ENCODE results near the gene NCOA1. TPM values are rescaled to one million over a fixed set of nuclear protein-coding genes. Genes with fewer than 3 reads are reported as not detected.
"Not testable (repeated sequence)": the region's sequence is repeated elsewhere in the genome, so short reads cannot be mapped to it uniquely, and the experiment has no call there.

The NCOA1 gene
- total RNA-seq, 1 donor from 2014 or later, result 3.4 TPM

DNA sequence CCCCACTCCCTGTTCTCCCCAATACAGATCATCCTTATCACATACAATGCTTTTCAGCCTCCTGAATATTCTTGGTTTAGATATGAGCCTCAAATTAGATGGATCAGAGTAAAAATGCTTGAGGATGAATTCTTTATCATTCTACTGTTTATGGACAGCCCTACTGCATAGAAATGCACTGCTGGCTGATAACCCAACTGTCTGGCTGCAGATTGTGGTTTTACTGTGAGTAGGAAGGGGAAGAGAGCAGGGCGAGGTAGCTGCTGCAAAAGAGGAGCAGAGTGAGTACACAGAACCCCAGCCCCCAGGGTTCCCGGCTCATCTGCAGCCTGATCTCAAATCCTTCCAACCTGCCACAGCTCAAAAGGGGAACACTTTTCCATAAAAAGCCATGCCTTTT, 29.4 kb upstream of the NCOA1 start:
- H3K36me3 ChIP-seq (ENCODE audit: control insufficient read depth, insufficient read depth, low read length), result no peaks in the 10 kb centered on the region
- no peak overlapping the region for H3K4me3 ChIP-seq (ENCODE audit: low read depth, low read length)
- FAIRE-seq (no peak), DNase-seq (ENCODE audit: low read depth) (no peak)
- H3K27me3 ChIP-seq (ENCODE audit: control insufficient read depth, insufficient read depth, low read length), result no peaks in the 10 kb centered on the region
- TF ChIP-seq, protein P1, sequence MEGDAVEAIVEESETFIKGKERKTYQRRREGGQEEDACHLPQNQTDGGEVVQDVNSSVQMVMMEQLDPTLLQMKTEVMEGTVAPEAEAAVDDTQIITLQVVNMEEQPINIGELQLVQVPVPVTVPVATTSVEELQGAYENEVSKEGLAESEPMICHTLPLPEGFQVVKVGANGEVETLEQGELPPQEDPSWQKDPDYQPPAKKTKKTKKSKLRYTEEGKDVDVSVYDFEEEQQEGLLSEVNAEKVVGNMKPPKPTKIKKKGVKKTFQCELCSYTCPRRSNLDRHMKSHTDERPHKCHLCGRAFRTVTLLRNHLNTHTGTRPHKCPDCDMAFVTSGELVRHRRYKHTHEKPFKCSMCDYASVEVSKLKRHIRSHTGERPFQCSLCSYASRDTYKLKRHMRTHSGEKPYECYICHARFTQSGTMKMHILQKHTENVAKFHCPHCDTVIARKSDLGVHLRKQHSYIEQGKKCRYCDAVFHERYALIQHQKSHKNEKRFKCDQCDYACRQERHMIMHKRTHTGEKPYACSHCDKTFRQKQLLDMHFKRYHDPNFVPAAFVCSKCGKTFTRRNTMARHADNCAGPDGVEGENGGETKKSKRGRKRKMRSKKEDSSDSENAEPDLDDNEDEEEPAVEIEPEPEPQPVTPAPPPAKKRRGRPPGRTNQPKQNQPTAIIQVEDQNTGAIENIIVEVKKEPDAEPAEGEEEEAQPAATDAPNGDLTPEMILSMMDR (IDR thresholded peaks at IDR 0.05; ENCODE audit: insufficient read depth, low read length, severe bottlenecking), result no peak

DNA sequence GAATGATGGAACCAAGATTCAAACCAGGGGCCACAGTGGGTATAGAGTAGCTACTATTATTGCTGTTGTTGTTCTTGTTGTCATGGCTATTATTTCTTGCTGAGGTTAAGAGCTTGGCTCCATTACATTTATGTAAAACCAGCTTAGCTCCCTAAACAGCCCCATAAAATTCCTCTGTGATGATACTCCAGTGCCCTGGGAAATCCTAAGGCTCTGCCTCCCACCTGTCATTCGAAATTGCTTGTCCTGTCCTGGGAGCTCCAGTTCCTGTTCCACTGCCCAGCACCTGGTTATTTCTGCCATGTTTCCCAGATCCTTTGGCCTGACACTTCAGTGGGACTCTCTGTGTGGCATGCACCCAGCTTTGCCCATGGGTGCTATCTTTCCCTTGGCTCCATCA, 27.8 kb upstream of the NCOA1 start:
- H3K4me3 ChIP-seq (ENCODE audit: low read depth, low read length), result no peak overlapping the region
- no peaks in the 10 kb centered on the region for H3K27me3 ChIP-seq (ENCODE audit: control insufficient read depth, insufficient read depth, low read length)
- H3K36me3 ChIP-seq (ENCODE audit: control insufficient read depth, insufficient read depth, low read length), result no peaks in the 10 kb centered on the region
- TF ChIP-seq, protein P1 (IDR thresholded peaks at IDR 0.05; ENCODE audit: insufficient read depth, low read length, severe bottlenecking), result no peak
- FAIRE-seq, result no peak
- DNase-seq (ENCODE audit: low read depth), result no peak

DNA sequence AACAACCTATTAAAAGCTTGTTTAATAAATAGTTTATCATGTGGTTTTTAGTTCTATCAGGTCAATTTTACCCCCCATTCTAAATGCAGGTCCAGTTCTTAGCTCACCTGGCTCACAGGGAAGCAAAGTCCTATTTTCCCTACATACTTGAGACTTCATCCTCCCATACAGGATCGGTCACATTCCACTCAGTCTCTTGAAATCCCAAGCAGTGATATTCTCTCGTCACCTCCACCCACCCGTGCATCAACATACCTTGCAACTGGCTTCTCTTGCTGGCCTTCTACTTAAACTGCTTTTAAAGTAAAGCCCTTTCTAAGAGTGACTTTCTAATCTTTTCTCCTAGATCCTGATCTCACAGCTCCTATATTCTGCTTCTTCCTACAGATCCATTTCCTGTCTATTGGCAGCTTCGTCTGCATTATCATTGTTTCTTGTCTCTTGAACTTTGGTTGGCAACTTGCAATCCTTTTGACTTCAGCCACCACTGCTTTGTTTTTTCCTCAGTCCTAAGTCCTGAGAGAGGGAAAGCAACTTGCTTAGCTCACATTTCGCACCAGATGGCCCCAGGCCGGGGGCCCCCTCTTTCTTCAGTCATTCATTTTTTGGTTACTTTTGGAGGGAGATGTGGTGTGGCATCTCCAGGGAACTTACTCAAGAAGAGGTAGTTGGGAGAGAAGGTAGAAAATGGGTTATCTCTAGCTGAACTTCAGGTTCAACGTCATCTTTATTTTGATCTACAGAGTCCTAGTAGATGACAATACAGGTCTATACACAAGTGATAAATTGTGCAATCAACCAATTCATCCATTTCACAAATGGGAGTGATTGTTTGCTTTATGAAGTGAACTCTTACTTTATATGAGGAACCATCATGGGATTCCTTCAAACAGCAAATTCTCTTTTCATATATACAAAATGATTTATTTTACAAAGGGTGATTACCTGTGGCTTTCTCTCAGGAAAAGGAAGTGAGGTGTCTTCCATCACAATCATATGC, 23.9 kb upstream of the NCOA1 start:
- TF ChIP-seq, protein P1 (IDR thresholded peaks at IDR 0.05; ENCODE audit: insufficient read depth, low read length, severe bottlenecking), result no peak
- DNase-seq (ENCODE audit: low read depth) (peak; percentile 29), FAIRE-seq (no peak)
- Histone ChIP-seq H3K36me3 (ENCODE audit: control insufficient read depth, insufficient read depth, low read length) (no peaks in the 10 kb centered on the region), H3K27me3 (ENCODE audit: control insufficient read depth, insufficient read depth, low read length) (no peaks in the 10 kb centered on the region), H3K4me3 (ENCODE audit: low read depth, low read length) (no peak overlapping the region)

DNA sequence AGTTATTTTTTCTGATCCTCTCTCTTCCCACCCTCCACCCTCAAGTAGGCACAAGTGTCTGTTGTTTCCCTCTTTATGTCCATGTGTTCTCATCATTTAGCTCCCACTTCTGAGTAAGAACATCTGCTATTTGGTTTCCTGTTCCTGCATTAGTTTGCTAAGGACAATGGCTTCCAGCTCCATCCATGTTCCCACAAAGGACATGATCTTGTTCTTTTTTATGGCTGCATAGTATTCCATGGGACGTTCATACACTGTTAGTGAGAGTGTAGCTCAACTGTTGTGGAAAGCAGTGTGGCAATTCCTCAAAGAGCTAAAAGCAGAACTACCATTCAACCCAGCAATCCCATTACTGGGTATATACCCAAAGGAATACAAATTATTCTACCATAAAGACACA, 22.6 kb upstream of the NCOA1 start:
- H3K4me3 ChIP-seq (ENCODE audit: low read depth, low read length); H3K27me3 ChIP-seq (ENCODE audit: control insufficient read depth, insufficient read depth, low read length); H3K36me3 ChIP-seq (ENCODE audit: control insufficient read depth, insufficient read depth, low read length); FAIRE-seq; DNase-seq (ENCODE audit: low read depth): not testable (repeated sequence)

DNA sequence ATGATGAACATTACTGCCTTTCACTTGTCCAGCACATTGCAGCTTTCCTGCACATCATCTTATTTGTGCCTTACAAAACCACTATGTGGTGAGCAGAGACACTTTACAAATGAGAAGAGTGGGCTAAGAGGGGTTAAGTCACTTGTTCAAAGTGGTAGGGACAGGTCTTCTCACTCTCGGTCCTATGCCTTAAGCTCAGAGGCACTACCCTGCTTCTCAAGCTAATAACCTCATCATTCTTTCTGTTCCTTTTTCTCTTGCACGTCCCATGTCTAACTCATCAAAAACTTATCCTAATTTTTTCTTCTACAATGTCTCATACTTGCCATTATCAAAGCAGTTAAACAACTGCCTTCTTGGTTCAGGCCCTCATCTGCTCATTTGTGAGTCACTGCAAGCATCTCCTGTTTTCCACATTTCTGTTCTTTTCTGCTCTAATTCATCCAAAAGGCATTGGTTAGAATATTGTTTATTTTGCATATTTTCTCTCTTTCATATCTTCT, 21.9 kb upstream of the NCOA1 start:
- Histone ChIP-seq H3K27me3 (ENCODE audit: control insufficient read depth, insufficient read depth, low read length) (no peaks in the 10 kb centered on the region), H3K4me3 (ENCODE audit: low read depth, low read length) (no peak overlapping the region), H3K36me3 (ENCODE audit: control insufficient read depth, insufficient read depth, low read length) (no peaks in the 10 kb centered on the region)
- DNase-seq (ENCODE audit: low read depth) (no peak), FAIRE-seq (peak; percentile 18)
- TF ChIP-seq, protein P1 (IDR thresholded peaks at IDR 0.05; ENCODE audit: insufficient read depth, low read length, severe bottlenecking), result no peak

DNA sequence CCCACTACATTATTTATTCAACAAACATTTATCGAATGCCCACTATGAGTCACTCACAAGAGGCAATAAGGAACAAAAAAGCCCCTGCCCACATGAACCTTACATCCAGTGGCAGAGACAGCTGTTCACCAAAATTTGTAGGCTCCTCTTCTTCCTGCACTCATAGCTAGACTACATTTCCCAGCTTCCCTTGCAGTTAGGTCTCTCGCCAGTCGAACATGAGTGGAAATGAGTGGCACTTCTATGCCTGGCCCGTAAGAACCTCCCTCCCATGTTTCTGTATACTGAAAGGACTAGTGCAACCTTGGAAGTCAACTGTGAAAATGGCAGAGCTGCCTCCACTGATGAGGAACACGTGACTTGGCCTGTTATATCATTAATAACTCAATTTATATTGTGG, 19.4 kb upstream of the NCOA1 start:
- FAIRE-seq, result no peak
- TF ChIP-seq, protein P1 (IDR thresholded peaks at IDR 0.05; ENCODE audit: insufficient read depth, low read length, severe bottlenecking), result no peak
- H3K27me3 ChIP-seq (ENCODE audit: control insufficient read depth, insufficient read depth, low read length), result no peaks in the 10 kb centered on the region
- no peak overlapping the region for H3K4me3 ChIP-seq (ENCODE audit: low read depth, low read length)
- H3K36me3 ChIP-seq (ENCODE audit: control insufficient read depth, insufficient read depth, low read length), result no peaks in the 10 kb centered on the region
- DNase-seq (ENCODE audit: low read depth), result no peak

Data from bronchial epithelial cell (primary cell).